ENCODE measurements around the gene HIVEP3. TPM values are rescaled to one million over a fixed set of nuclear protein-coding genes. Genes with fewer than 3 reads are reported as not detected.

The HIVEP3 gene
- total and polyA plus RNA-seq, 2 of the 13 experiments (the other 11 are each of a cell fraction or from before 2014, with no cell fraction given) = 0.05 TPM; not detected in 1

DNA sequence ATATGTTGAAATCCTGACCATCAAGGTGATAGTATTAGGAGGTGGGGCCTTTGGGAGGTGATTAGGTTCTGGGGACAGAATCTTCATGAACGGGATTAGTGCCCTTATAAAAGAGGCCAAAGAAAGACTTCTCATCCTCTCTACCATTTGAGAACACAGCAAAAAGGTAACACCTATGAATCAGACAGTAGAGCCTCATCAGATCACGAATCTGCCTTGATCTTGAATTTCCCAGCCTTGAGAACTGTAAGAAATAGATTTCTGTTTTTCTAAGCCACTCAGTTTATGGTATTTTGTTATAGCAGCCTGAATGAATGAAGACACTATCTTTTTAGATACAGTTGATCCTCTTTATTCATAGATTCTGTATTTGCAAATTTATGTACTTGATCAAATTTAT lies 227.3 kb downstream of the HIVEP3 start:
- no peaks in the 10 kb centered on the region for H3K79me2 ChIP-seq (ENCODE audit: insufficient read depth, low read length)
- DNase-seq (ENCODE audit: low spot score) (no peak), ATAC-seq (no peak), FAIRE-seq (no peak)
- no peak overlapping the region for H3K4me2 ChIP-seq (ENCODE audit: low read depth, low read length)
- no TSS peak for BruUV-seq (replicated peaks)
- no peak overlapping the region for H3K9ac ChIP-seq (ENCODE audit: insufficient read depth, low read depth, low read length)
- H3K36me3 ChIP-seq (replicated peaks in 1 of 2; ENCODE audit: control insufficient read depth in 1 of 2, insufficient read depth in 2 of 2, low read length in 2 of 2) = no peaks in the 10 kb centered on the region
- in situ Hi-C loops (cut with HindIII; ENCODE audit: extremely low pct_ligation_motif_present, low pct_unique_long_range_greater_than_20kb) = no loop called here
- H2AFZ ChIP-seq (ENCODE audit: low read length) = no peak overlapping the region
- H3K27ac ChIP-seq (ENCODE audit: extremely low read length, insufficient read depth, low read length) = no peak overlapping the region
- CTCF ChIA-PET (ENCODE audit: low intra/inter-chr PET ratio, low total read pairs) = no interaction called here
- no peaks in the 10 kb centered on the region for H3K4me1 ChIP-seq (ENCODE audit: insufficient read depth, low read length)
- no peak overlapping the region for H3K4me3 ChIP-seq (replicated peaks in 1 of 3; ENCODE audit: insufficient read depth in 1 of 3, low read depth in 2 of 3, low read length in 3 of 3)
- WGBS (ENCODE audit: low lambda C conversion rate) = 0% methylated on average over 2 of the region's 2 CpGs
- H3K9me3 ChIP-seq (ENCODE audit: low read length) = no peaks in the 10 kb centered on the region
- TF ChIP-seq KLF13 (CRISPR knock-in tag; IDR thresholded peaks at IDR 0.05) (no peak), ZNF124 (CRISPR knock-in tag; IDR thresholded peaks at IDR 0.05) (no peak), ZNF136 (CRISPR knock-in tag; IDR thresholded peaks at IDR 0.05; ENCODE audit: low read depth) (no peak), ZNF878 (CRISPR knock-in tag; IDR thresholded peaks at IDR 0.05) (no peak), ZNF510 (CRISPR knock-in tag; IDR thresholded peaks at IDR 0.05; ENCODE audit: low read depth) (no peak), FIP1L1 (IDR thresholded peaks at IDR 0.05; ENCODE audit: borderline replicate concordance, insufficient read depth, low read depth, low read length) (no peak), HNRNPH1 (optimal IDR thresholded peaks at IDR 0.05; ENCODE audit: low read depth, low read length) (no peak)
- TF ChIP-seq, protein P1, sequence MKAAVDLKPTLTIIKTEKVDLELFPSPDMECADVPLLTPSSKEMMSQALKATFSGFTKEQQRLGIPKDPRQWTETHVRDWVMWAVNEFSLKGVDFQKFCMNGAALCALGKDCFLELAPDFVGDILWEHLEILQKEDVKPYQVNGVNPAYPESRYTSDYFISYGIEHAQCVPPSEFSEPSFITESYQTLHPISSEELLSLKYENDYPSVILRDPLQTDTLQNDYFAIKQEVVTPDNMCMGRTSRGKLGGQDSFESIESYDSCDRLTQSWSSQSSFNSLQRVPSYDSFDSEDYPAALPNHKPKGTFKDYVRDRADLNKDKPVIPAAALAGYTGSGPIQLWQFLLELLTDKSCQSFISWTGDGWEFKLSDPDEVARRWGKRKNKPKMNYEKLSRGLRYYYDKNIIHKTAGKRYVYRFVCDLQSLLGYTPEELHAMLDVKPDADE (CRISPR knock-in tag; IDR thresholded peaks at IDR 0.05) = no peak
- TF ChIP-seq, protein P2, sequence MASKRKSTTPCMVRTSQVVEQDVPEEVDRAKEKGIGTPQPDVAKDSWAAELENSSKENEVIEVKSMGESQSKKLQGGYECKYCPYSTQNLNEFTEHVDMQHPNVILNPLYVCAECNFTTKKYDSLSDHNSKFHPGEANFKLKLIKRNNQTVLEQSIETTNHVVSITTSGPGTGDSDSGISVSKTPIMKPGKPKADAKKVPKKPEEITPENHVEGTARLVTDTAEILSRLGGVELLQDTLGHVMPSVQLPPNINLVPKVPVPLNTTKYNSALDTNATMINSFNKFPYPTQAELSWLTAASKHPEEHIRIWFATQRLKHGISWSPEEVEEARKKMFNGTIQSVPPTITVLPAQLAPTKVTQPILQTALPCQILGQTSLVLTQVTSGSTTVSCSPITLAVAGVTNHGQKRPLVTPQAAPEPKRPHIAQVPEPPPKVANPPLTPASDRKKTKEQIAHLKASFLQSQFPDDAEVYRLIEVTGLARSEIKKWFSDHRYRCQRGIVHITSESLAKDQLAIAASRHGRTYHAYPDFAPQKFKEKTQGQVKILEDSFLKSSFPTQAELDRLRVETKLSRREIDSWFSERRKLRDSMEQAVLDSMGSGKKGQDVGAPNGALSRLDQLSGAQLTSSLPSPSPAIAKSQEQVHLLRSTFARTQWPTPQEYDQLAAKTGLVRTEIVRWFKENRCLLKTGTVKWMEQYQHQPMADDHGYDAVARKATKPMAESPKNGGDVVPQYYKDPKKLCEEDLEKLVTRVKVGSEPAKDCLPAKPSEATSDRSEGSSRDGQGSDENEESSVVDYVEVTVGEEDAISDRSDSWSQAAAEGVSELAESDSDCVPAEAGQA (IDR thresholded peaks at IDR 0.05; ENCODE audit: low read depth) = no peak
- TF ChIP-seq, protein P2 (CRISPR knock-in tag; IDR thresholded peaks at IDR 0.05; ENCODE audit: borderline replicate concordance) = no peak
- no peaks in the 10 kb centered on the region for H4K20me1 ChIP-seq (ENCODE audit: insufficient read depth, low read length)
- POLR2A ChIA-PET = no interaction called here
- intact Hi-C loops (cut with micrococcal nuclease; ENCODE audit: unreplicated experiment) = no loop called here
- H3K27me3 ChIP-seq (ENCODE audit: control insufficient read depth in 1 of 2, insufficient read depth in 2 of 2, low read length in 2 of 2) = peaks cover 1 to 11% of the 10 kb centered on the region in 2 experiments; a peak in 3 of 5 replicates

Data from HepG2 (cell line).